ENCODE results near the gene GANAB. TPM values are rescaled to one million over a fixed set of nuclear protein-coding genes. Genes with fewer than 3 reads are reported as not detected.
A peak's percentile ranks its signal among the peaks of the same experiment; 100 is the strongest.

GANAB gene
- total and polyA plus RNA-seq, 2 of the 13 experiments (the other 11 are each of a cell fraction or from before 2014, with no cell fraction given) = 99.5 to 234 TPM

DNA sequence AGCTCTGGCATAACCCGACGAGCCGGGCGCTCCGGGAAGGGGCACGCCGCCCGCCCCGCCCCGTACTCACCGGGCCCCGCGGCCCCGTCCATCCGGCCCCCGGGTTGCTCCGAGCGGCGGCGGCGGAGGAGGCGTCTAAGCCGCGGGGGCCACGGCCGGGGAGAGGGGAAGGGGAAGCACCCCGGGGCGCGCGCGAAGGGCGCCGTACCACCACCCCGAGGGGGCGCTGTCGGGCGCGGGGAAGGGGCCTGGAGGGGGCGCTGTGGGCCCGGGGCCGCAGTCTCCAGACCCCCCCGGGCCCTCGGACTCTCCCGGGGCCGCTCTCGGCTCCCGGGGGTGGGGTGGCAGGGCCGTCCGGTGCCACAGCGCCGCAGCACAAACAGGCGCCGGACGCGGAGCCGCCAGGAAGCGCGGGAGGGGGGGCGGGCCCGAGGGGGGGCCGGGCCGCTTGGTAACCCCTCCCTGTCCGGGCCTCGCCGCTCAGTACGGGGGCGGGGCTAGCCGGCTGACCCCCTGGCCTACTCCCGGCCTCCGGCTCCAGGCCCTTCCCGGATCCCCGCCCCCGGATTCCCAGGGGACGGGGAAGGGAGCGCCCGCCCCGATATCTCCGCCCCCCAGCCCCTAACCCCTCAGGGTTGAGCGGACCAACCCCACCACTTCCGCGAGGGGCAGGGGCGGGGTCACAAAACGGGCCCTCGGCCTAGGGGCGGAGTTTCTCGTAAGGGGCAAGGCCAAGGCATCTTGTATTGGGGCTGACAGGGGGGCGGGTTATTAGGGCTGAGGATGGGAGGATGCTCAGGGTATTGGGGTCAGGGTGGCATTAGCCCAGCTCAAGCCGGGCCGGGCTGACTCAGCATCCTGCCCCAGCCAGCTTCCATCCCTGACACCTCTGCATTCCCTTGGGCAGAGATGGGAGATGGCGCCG is 33.8 kb downstream of the GANAB start, which contains the start of the genes EML3 and ROM1 (continued):
- TF ChIP-seq, protein P1, sequence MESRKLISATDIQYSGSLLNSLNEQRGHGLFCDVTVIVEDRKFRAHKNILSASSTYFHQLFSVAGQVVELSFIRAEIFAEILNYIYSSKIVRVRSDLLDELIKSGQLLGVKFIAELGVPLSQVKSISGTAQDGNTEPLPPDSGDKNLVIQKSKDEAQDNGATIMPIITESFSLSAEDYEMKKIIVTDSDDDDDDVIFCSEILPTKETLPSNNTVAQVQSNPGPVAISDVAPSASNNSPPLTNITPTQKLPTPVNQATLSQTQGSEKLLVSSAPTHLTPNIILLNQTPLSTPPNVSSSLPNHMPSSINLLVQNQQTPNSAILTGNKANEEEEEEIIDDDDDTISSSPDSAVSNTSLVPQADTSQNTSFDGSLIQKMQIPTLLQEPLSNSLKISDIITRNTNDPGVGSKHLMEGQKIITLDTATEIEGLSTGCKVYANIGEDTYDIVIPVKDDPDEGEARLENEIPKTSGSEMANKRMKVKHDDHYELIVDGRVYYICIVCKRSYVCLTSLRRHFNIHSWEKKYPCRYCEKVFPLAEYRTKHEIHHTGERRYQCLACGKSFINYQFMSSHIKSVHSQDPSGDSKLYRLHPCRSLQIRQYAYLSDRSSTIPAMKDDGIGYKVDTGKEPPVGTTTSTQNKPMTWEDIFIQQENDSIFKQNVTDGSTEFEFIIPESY (CRISPR knock-in tag; IDR thresholded peaks at IDR 0.05) = 0 out of 2 replicates have a peak, but pooled peaks have one; percentile 9
- TF ChIP-seq ZMYM4 (CRISPR knock-in tag; IDR thresholded peaks at IDR 0.05) = 0 out of 2 replicates have a peak, but pooled peaks have one; percentile 37
- TF ChIP-seq, protein P2, sequence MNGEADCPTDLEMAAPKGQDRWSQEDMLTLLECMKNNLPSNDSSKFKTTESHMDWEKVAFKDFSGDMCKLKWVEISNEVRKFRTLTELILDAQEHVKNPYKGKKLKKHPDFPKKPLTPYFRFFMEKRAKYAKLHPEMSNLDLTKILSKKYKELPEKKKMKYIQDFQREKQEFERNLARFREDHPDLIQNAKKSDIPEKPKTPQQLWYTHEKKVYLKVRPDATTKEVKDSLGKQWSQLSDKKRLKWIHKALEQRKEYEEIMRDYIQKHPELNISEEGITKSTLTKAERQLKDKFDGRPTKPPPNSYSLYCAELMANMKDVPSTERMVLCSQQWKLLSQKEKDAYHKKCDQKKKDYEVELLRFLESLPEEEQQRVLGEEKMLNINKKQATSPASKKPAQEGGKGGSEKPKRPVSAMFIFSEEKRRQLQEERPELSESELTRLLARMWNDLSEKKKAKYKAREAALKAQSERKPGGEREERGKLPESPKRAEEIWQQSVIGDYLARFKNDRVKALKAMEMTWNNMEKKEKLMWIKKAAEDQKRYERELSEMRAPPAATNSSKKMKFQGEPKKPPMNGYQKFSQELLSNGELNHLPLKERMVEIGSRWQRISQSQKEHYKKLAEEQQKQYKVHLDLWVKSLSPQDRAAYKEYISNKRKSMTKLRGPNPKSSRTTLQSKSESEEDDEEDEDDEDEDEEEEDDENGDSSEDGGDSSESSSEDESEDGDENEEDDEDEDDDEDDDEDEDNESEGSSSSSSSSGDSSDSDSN (CRISPR knock-in tag; IDR thresholded peaks at IDR 0.05) = peak; percentile 51; the same call in 1 of the 2 replicates
- TF ChIP-seq MEIS2 (CRISPR knock-in tag; IDR thresholded peaks at IDR 0.05) = 0 out of 2 replicates have a peak, but pooled peaks have one; percentile 9
- 0 out of 2 replicates have a peak, but pooled peaks have one; percentile 14 for TF ChIP-seq ZSCAN9 (CRISPR knock-in tag; IDR thresholded peaks at IDR 0.05; ENCODE audit: borderline replicate concordance)
- 0 out of 2 replicates have a peak, but pooled peaks have one; percentile 25 for TF ChIP-seq ZBTB7A (CRISPR knock-in tag; IDR thresholded peaks at IDR 0.05)
- no peak for TF ChIP-seq MEF2D (CRISPR knock-in tag; IDR thresholded peaks at IDR 0.05)
- TF ChIP-seq, protein P3, sequence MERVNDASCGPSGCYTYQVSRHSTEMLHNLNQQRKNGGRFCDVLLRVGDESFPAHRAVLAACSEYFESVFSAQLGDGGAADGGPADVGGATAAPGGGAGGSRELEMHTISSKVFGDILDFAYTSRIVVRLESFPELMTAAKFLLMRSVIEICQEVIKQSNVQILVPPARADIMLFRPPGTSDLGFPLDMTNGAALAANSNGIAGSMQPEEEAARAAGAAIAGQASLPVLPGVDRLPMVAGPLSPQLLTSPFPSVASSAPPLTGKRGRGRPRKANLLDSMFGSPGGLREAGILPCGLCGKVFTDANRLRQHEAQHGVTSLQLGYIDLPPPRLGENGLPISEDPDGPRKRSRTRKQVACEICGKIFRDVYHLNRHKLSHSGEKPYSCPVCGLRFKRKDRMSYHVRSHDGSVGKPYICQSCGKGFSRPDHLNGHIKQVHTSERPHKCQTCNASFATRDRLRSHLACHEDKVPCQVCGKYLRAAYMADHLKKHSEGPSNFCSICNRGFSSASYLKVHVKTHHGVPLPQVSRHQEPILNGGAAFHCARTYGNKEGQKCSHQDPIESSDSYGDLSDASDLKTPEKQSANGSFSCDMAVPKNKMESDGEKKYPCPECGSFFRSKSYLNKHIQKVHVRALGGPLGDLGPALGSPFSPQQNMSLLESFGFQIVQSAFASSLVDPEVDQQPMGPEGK (CRISPR knock-in tag; IDR thresholded peaks at IDR 0.05) = peak; percentile 97
- 0 out of 2 replicates have a peak, but pooled peaks have one; percentile 50 for TF ChIP-seq ZNF749 (CRISPR knock-in tag; IDR thresholded peaks at IDR 0.05; ENCODE audit: borderline replicate concordance)
